ENCODE data around the gene DCDC2B.

Gene DCDC2B

GRCh38 chr1:32221980-32222755 lies 13.3 kb downstream of the DCDC2B start, which contains the start of the genes EIF3I and TMEM234:
TSS of gene EIF3I (plus strand) at chr1:32222407. CDS start at chr1:32222442, 35 bp downstream.
TSS of gene TMEM234 (minus strand) at chr1:32222353. CDS start at chr1:32222322, 31 bp downstream.
- peak; percentile 20 to 95 (median 84) for DNase-seq

GRCh38 chr1:32223683-32224082 lies 14.8 kb downstream of the DCDC2B start:
- no peak for DNase-seq

- DNase-seq = no peak
These were observed 15.4 kb downstream of the DCDC2B start for GRCh38 chr1:32224285-32224684.

- DNase-seq = no peak
These were observed 19.9 kb downstream of the DCDC2B start for GRCh38 chr1:32228771-32229170.

GRCh38 chr1:32231843-32232432 lies 23.0 kb downstream of the DCDC2B start:
- DNase-seq = no peak

GRCh38 chr1:32232558-32233304 lies 23.8 kb downstream of the DCDC2B start:
- no peak for DNase-seq

- no peak for DNase-seq
These were observed 25.9 kb downstream of the DCDC2B start for GRCh38 chr1:32234792-32235191.

- peak in 1 of 56 donors; percentile 2 for DNase-seq
These were observed 30.4 kb downstream of the DCDC2B start for GRCh38 chr1:32239337-32239736.

GRCh38 chr1:32239790-32240139 lies 30.9 kb downstream of the DCDC2B start:
- DNase-seq = peak in 3 of 56 donors; percentile 4 to 24 (median 16)

- DNase-seq = peak in 46 of 56 donors; percentile 10 to 78 (median 40)
These were observed 31.5 kb downstream of the DCDC2B start for GRCh38 chr1:32240140-32240951.

GRCh38 chr1:32241001-32241763 lies 32.3 kb downstream of the DCDC2B start:
- peak in 42 of 56 donors; percentile 9 to 68 (median 40) for DNase-seq

GRCh38 chr1:32242341-32242851 lies 33.5 kb downstream of the DCDC2B start:
- DNase-seq = peak in 40 of 56 donors; percentile 3 to 75 (median 24)

- DNase-seq = no peak
These were observed 38.0 kb downstream of the DCDC2B start, which contains the start of gene FAM167B for GRCh38 chr1:32246888-32247273. TSS of gene FAM167B (plus strand) at chr1:32247222. CDS start at chr1:32247422, 200 bp downstream.

- no peak for DNase-seq
These were observed 38.6 kb downstream of the DCDC2B start for GRCh38 chr1:32247452-32247851.

GRCh38 chr1:32247983-32248889 lies 39.3 kb downstream of the DCDC2B start:
- DNase-seq = peak in 16 of 56 donors; percentile 1 to 56 (median 10)

GRCh38 chr1:32249831-32250525 lies 41.1 kb downstream of the DCDC2B start:
- no peak for DNase-seq

GRCh38 chr1:32250893-32251716 lies 42.2 kb downstream of the DCDC2B start, which contains the start of gene LCK:
TSS of gene LCK (plus strand) at chr1:32251265. CDS start at chr1:32274330, 23,065 bp downstream.
- no peak for DNase-seq

All from amygdala (tissue), 56 donors.